Natural killer cell (primary cell): ENCODE data around the gene PAK3. TPM values are rescaled to one million over a fixed set of nuclear protein-coding genes. Genes with fewer than 3 reads are reported as not detected.

Source experiments
- ATAC-seq, 3 donors: fragments of 150-1000 bp in 2 of 3; fragments of 200-7000 bp in 1 of 3; cut with Tn5 transposase; 1 replicate in 1 of 3; 2 replicates in 2 of 3; pipeline ENCODE4 v1.10.0; 2021; ENCODE audit warnings: mild to moderate bottlenecking in 2 of 3, moderate library complexity in 2 of 3
- DNase-seq, 2 donors: peaks; one replicate each; pipeline versions ENCODE4 v3.0.0 to v3.0.0-alpha.2; 2013 to 2021; ENCODE audit warnings: mixed read lengths in 1 of 2
- H3K27ac ChIP-seq: one replicate; pipeline ENCODE4 v1.5.1; 2013; ENCODE audit warnings: mild to moderate bottlenecking, low read length
- H3K27me3 ChIP-seq: one replicate; pipeline ENCODE4 v1.6.1; 2013; ENCODE audit warnings: low read length; ENCODE audit not compliant: control insufficient read depth, insufficient read depth
- H3K36me3 ChIP-seq: one replicate; pipeline ENCODE4 v1.6.1; 2013; ENCODE audit warnings: low read length; ENCODE audit not compliant: control insufficient read depth, insufficient read depth
- H3K4me1 ChIP-seq: one replicate; pipeline ENCODE4 v1.6.1; 2013; ENCODE audit warnings: low read length; ENCODE audit not compliant: control insufficient read depth, insufficient read depth
- H3K4me3 ChIP-seq: one replicate; pipeline ENCODE4 v1.5.1; 2013; ENCODE audit warnings: low read length
- H3K9me3 ChIP-seq: one replicate; pipeline ENCODE4 v1.6.1; 2013; ENCODE audit warnings: low read length; ENCODE audit not compliant: control insufficient read depth, insufficient read depth
- H3K27ac Mint-ChIP-seq, 2 donors: one replicate each; pipeline ENCODE4 v1.8.0; 2022; ENCODE audit warnings: mild to moderate bottlenecking in 2 of 2, mixed read lengths in 2 of 2, moderate library complexity in 1 of 2
- H3K27me3 Mint-ChIP-seq, 2 donors: one replicate each; pipeline ENCODE4 v1.8.0; 2022; ENCODE audit warnings: low read depth in 2 of 2, mixed read lengths in 2 of 2
- H3K36me3 Mint-ChIP-seq: one replicate; pipeline ENCODE4 v1.8.0; 2022; ENCODE audit warnings: mixed read lengths
- H3K4me1 Mint-ChIP-seq, 2 donors: one replicate each; pipeline ENCODE4 v1.8.0; 2022; ENCODE audit warnings: mixed read lengths in 2 of 2
- H3K4me3 Mint-ChIP-seq: one replicate; pipeline ENCODE4 v1.8.0; 2022; ENCODE audit warnings: mild to moderate bottlenecking, moderate library complexity, mixed read lengths
- H3K9me3 Mint-ChIP-seq, 2 donors: one replicate each; pipeline ENCODE4 v1.8.0; 2022; ENCODE audit warnings: mixed read lengths in 2 of 2
- WGBS: methylation state at CpG from one replicate; pipeline ENCODE4 v1.1.7; 2013; ENCODE audit warnings: missing lambda C conversion rate; ENCODE audit not compliant: insufficient coverage; 5-methylcytosine and 5-hydroxymethylcytosine counted together
- intact Hi-C: fragments of 100-400 bp; cut with micrococcal nuclease; formaldehyde crosslinking; loops from one replicate; pipeline ENCODE4 v1.14.2; 2022
- total RNA-seq, 4 donors: library from RNA; stranded (reverse); fragments of 120-200 nt in 1 of 4; gene quantifications; one replicate each; pipeline versions ENCODE4 v1.2.3 to v1.2.4, GENCODE V29; 2013 to 2022
- TF ChIP-seq, protein P1 (sequence below): fragments of 200-600 bp; IDR thresholded peaks from one replicate; pipeline ENCODE4 v1.8.0; 2022; ENCODE audit warnings: antibody characterized with exemption

Gene PAK3
- total RNA-seq, 3 donors from 2014 or later (not counting 1 experiment from before 2014, with no cell fraction given), result not detected

DNA sequence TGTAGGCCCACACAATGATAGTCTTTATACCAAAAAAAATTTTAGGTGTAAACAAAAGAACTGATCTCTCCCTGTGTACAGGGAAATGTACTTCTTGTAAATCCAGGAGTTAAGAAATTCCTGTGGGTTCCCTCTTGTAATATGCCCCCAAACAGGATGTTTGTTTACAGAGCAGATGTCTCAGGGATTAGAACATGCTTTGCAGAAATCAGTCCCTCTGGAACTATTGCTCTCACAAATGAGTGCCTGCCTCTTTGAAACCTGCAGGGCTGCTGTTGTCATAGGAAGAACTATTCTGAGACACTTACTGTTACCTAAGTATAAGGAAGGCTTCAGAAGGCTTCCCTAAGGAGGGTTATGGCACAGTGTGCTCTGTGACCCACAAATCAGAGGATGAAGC is 35.6 kb downstream of the PAK3 start:
- no peaks in the 10 kb centered on the region for H3K9me3 ChIP-seq
- no peak overlapping the region for H3K4me3 ChIP-seq
- TF ChIP-seq, protein P1, sequence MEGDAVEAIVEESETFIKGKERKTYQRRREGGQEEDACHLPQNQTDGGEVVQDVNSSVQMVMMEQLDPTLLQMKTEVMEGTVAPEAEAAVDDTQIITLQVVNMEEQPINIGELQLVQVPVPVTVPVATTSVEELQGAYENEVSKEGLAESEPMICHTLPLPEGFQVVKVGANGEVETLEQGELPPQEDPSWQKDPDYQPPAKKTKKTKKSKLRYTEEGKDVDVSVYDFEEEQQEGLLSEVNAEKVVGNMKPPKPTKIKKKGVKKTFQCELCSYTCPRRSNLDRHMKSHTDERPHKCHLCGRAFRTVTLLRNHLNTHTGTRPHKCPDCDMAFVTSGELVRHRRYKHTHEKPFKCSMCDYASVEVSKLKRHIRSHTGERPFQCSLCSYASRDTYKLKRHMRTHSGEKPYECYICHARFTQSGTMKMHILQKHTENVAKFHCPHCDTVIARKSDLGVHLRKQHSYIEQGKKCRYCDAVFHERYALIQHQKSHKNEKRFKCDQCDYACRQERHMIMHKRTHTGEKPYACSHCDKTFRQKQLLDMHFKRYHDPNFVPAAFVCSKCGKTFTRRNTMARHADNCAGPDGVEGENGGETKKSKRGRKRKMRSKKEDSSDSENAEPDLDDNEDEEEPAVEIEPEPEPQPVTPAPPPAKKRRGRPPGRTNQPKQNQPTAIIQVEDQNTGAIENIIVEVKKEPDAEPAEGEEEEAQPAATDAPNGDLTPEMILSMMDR, result no peak
- DNase-seq, result no peak
- Mint-ChIP-seq H3K4me3 (no peak overlapping the region), H3K9me3 (no peaks in the 10 kb centered on the region), H3K27me3 (peaks cover 0 to 3% of the 10 kb centered on the region in 2 donors), H3K27ac (no peak overlapping the region), H3K36me3 (no peaks in the 10 kb centered on the region), H3K4me1 (no peaks in the 10 kb centered on the region)
- intact Hi-C loops, result no loop called here
- no peaks in the 10 kb centered on the region for H3K27me3 ChIP-seq
- no peaks in the 10 kb centered on the region for H3K36me3 ChIP-seq
- H3K27ac ChIP-seq, result no peak overlapping the region
- no peaks in the 10 kb centered on the region for H3K4me1 ChIP-seq
- ATAC-seq, result no peak

DNA sequence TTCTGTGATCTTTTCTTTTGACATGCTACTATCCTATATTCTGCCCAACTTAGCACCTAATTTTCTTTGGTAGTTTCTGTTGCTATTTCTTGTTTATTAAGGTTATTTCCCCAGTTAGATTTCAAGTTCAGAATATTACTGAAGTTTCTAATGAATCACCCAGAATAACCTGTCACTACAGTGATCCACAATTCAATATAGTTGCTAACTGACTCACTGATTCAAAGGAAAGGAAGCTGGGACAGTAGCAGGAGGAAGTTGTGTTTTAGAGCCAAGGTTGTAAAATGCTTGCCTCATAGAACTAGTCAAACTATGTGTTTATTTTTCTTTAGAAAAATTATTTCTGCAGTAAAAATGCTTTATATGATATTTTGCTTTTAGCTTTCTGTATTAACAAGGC is 37.4 kb downstream of the PAK3 start:
- H3K27ac Mint-ChIP-seq, result no peak overlapping the region
- Histone ChIP-seq H3K4me1 (no peaks in the 10 kb centered on the region), H3K36me3 (no peaks in the 10 kb centered on the region), H3K4me3 (no peak overlapping the region), H3K9me3 (no peaks in the 10 kb centered on the region), H3K27me3 (no peaks in the 10 kb centered on the region), H3K27ac (no peak overlapping the region)
- ATAC-seq, result no peak
- TF ChIP-seq, protein P1, result no peak
- H3K27me3 Mint-ChIP-seq, result peaks cover 3% of the 10 kb centered on the region in 2 donors
- H3K4me1 Mint-ChIP-seq, result no peaks in the 10 kb centered on the region
- intact Hi-C loops, result no loop called here
- no peaks in the 10 kb centered on the region for H3K36me3 Mint-ChIP-seq
- H3K4me3 Mint-ChIP-seq, result no peak overlapping the region
- H3K9me3 Mint-ChIP-seq, result no peaks in the 10 kb centered on the region
- no peak for DNase-seq

DNA sequence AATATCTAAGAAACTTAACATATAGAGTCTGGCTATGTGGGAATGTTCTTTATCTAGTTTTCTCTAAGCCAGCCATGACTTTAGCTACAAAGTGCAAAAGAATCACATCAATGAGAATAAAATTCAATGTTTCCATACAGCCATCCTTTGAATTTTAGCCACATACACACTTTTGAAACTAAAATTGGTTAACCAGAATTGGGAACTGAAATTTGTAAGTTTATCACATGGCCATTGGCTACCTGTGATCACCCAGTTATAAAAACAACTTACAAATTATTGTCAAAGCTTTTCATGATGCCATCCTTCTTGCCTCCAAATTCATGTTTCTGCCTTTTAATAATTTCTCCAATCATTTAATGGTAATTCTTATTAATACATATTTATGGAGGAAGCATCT is 49.9 kb downstream of the PAK3 start:
- ATAC-seq, result no peak
- intact Hi-C loops, result no loop called here

DNA sequence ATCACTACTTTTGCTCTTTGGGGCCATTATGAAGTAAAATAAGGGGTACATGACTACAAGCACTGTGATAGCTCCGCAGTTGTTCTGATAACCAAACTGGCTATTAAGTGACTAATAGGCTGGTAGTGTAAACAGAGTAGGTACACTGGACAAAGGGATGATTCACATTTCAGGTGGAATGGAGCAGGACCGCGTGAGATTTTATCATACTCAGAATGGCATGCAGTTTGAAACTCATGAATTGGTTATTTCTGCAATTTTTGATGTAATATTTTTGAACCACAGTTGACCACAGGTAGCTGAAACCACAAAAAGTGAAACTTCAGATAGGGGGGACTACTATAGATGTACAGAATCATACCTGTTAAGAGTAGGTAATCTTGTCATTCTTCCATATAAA is 55.8 kb downstream of the PAK3 start:
- no peaks in the 10 kb centered on the region for H3K27me3 ChIP-seq
- H3K4me1 ChIP-seq, result no peaks in the 10 kb centered on the region
- no peaks in the 10 kb centered on the region for H3K36me3 ChIP-seq
- intact Hi-C loops, result no loop called here
- no peak overlapping the region for H3K4me3 ChIP-seq
- H3K27ac ChIP-seq, result no peak overlapping the region
- H3K27ac Mint-ChIP-seq, result no peak overlapping the region
- no peak overlapping the region for H3K4me3 Mint-ChIP-seq
- peaks cover 0 to 6% of the 10 kb centered on the region in 2 donors for H3K27me3 Mint-ChIP-seq
- no peaks in the 10 kb centered on the region for H3K36me3 Mint-ChIP-seq
- H3K4me1 Mint-ChIP-seq, result no peaks in the 10 kb centered on the region
- DNase-seq (no peak), ATAC-seq (no peak)
- H3K9me3 Mint-ChIP-seq, result no peaks in the 10 kb centered on the region
- 96% methylated on average over 3 of the region's 3 CpGs for WGBS
- TF ChIP-seq, protein P1, result no peak
- no peaks in the 10 kb centered on the region for H3K9me3 ChIP-seq

More for the DNA sequence above, 49.9 kb downstream of the PAK3 start:
- Histone ChIP-seq H3K27ac (no peak overlapping the region), H3K27me3 (no peaks in the 10 kb centered on the region), H3K36me3 (no peaks in the 10 kb centered on the region), H3K9me3 (no peaks in the 10 kb centered on the region), H3K4me1 (no peaks in the 10 kb centered on the region), H3K4me3 (no peak overlapping the region)
- no peak for DNase-seq
- Mint-ChIP-seq H3K36me3 (no peaks in the 10 kb centered on the region), H3K27ac (no peak overlapping the region), H3K9me3 (peaks cover 0 to 3% of the 10 kb centered on the region in 2 donors), H3K4me1 (no peaks in the 10 kb centered on the region), H3K27me3 (peaks cover 0 to 24% of the 10 kb centered on the region in 2 donors), H3K4me3 (no peak overlapping the region)
- TF ChIP-seq, protein P1, result no peak
